ENCODE data around the gene SMARCAL1.

Gene SMARCAL1

DNA sequence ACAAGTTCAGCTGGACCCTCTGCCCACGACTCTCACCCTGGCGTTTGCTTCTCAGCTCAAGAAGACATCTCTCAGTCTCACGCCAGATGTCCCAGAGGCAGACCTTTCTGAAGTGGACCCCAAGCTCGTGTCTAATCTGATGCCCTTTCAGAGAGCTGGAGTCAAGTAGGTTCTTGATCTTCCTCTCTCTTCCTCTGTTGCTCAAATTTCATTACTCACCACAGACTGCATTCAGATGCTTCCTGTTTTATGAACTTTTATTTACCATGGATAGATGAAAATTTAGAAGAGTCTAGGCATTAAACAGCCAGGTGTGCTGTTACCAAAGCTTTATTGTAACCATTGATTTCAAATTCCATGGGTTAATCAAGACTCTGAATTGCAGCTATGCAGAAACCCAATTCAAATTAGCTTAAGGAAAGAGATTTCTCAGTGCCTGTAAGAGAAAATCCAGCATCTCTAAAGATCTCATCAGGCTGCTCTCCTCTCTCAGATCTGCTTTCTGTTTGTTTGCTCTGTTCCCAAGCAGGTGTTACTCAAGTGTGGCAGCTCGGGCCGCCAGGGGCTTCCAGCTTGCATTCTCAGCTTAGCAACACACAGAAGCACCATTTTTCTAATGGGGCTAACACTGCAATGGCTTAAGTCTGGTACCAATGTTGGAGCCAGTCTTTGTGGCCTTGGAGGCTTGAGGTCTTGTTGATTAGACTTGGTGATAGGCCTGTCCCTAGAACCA lies 16.5 kb downstream of the SMARCAL1 start:
- no peak for DNase-seq (ENCODE audit: low read depth in 3 of 3)

GRCh38 chr2:216429428-216429827 lies 17.1 kb downstream of the SMARCAL1 start:
- no peak for DNase-seq (ENCODE audit: low read depth in 3 of 3)

- DNase-seq (ENCODE audit: low read depth in 3 of 3), result no peak
These were observed 18.7 kb downstream of the SMARCAL1 start for GRCh38 chr2:216430811-216431530.

- DNase-seq (ENCODE audit: low read depth in 3 of 3), result no peak
These were observed 19.2 kb downstream of the SMARCAL1 start for GRCh38 chr2:216431531-216431856.

DNA sequence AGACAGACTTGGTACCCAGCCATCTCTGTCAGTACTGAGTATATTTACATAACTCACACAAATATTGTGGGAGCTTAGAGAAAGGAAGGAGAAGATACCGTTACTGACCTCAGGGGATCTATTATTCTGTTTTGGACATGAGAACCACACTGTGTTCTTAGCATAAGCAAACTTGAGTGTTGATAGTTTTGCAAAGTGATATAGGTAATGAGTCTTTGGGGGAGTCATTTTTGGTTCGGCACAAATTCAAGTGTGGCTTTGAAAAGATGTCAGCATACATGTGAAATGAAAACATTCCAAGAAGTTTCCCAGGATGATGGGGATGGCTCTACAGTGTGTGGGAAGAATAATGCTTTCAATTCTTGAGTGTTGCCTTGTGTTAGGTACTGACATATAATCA lies 24.1 kb downstream of the SMARCAL1 start:
- DNase-seq (ENCODE audit: low read depth in 3 of 3), result no peak

DNA sequence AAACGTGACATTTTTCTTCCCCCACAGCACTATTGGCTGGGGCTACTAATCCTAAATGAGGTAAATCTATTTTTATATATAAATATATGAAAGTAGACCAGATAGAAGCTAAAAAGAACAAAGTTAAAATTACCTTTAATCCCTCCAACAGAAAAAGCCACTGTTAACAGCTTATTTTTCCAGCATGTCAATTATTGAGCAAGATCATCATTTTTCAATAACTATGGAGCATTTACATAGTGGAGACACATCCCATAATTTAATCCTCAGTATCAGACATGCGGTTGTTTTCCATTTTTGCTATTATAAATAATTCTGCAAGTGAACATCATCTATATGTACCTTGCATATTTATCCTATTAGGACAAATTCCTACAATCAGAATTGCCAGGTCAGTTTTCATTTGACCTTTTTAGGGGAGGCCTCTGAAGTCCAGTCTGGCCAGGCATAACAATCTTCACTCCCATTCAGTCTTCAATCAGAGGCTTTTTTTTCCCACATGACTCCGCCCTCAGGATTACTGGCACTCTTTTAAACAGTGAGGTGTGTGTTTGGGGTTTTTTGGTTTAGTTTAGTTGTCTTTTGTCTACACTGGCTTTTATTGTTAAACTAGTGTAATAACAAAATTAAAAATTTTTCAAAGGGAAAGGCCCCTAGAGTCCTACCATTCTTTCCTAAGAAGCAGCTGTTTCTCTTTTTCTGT lies 29.2 kb downstream of the SMARCAL1 start:
- no peak for DNase-seq (ENCODE audit: low read depth in 3 of 3)

GRCh38 chr2:216445501-216445900 lies 33.2 kb downstream of the SMARCAL1 start:
- DNase-seq (ENCODE audit: low read depth in 3 of 3), result no peak

DNA sequence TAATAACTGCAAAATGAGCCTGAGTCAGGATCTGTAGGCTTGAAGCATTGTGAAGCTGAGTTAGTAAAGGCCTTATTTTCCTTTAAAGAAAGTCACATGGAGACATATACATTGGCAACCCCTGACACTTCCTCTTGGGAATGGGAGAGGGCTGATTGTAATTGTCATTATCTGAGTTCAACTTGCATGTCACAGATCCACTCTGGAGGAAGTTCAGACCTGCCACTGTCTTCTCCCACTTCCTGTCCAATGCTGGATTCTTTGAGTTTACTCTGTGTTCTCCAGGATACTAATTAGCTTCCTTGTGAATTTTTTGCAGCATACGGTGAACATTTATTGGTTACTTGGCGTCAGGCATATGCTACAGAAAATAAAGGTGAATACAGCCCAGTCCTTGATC lies 34.1 kb downstream of the SMARCAL1 start:
- no peak for DNase-seq (ENCODE audit: low read depth in 3 of 3)

DNA sequence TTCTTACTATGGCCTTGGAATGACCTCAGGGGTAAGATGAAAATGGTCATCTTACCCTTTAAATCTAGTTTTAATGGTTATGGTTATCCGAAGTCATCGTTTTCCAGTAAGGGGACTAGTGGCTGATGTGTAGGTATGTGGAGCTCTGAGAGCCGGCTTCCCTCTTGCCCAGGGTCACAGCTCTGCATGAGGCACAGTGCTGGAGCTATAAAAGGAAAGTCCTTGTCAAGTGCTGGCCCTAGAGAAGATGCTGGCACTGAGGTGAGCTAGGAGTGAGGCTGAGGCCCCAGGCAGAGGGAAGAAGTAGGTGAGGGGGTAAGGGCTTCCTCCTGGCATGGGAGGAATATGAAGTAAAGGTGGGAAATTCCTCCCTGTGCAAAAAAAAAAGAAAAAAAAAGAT lies 35.0 kb downstream of the SMARCAL1 start:
- DNase-seq (ENCODE audit: low read depth in 3 of 3), result no peak

GRCh38 chr2:216448829-216449228 lies 36.5 kb downstream of the SMARCAL1 start:
- no peak for DNase-seq (ENCODE audit: low read depth in 3 of 3)

DNA sequence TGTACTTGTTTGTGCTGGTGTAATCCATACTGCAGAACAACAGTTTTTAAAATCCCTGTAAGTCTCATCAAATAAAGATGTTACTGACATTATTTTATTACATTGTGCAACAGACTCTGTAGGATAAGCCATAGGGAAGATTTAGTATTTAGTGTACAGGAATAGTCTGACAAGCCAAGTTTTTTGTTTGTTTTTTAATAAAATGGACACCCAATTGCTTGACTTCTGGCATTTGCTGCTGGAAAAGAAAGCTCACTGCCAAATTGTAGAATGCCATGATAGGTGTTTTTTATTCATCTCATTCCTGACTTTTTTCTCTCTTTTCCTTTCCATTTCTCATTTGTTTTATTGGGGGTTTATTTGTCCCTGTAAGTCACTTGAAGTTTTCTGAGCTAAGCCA lies 38.1 kb downstream of the SMARCAL1 start:
- DNase-seq (ENCODE audit: low read depth in 3 of 3), result no peak

DNA sequence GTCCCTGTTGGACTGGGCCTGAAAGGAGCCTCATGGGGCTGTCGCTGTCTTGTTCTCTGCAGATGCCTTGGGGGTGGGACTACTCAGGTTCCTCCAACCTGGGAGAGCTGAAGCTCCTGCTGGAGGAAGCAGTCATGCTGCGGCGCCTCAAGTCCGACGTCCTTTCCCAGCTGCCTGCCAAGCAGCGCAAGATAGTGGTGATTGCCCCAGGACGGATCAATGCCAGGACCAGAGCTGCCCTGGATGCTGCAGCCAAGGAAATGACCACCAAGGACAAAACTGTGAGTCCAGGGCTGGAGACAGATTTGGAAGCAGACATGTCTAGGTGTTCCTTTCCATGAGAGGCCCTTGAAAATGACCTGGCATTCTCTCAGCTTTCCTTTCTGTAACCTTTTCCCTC lies 38.5 kb downstream of the SMARCAL1 start:
- DNase-seq (ENCODE audit: low read depth in 3 of 3), result no peak

- no peak for DNase-seq (ENCODE audit: low read depth in 3 of 3)
These were observed 41.8 kb downstream of the SMARCAL1 start for GRCh38 chr2:216453955-216454614.

GRCh38 chr2:216463148-216463547 lies 50.9 kb downstream of the SMARCAL1 start:
- no peak for DNase-seq (ENCODE audit: low read depth in 3 of 3)

DNA sequence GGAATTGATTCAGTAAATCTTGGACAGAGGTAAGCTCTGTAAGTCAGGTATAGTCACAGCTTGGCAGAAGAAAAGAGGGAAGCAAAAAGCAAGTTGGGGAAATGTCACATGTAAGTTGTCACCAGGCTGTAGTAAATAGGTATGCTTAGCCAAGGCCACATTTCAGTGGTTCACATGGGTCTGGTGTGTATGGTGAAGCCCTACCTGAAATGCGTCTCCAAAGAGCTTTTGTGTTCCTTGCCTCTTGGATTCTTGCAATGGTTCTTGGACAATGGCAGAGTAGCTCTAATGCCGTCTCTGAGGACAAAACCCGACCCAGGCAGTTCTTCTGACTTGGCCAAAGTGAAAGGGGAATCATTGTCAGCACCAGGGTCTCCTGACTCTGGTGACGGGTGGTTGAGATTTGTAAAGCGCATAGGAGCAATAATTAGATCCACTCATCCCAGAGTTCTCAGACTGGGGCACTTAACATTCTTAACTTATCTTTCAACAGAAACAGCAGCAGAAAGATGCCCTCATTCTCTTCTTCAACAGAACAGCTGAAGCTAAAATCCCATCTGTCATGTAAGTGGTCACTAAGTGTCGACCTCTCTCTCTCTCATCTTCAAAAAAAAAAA lies 51.9 kb downstream of the SMARCAL1 start:
- DNase-seq (ENCODE audit: low read depth in 3 of 3), result no peak

DNA sequence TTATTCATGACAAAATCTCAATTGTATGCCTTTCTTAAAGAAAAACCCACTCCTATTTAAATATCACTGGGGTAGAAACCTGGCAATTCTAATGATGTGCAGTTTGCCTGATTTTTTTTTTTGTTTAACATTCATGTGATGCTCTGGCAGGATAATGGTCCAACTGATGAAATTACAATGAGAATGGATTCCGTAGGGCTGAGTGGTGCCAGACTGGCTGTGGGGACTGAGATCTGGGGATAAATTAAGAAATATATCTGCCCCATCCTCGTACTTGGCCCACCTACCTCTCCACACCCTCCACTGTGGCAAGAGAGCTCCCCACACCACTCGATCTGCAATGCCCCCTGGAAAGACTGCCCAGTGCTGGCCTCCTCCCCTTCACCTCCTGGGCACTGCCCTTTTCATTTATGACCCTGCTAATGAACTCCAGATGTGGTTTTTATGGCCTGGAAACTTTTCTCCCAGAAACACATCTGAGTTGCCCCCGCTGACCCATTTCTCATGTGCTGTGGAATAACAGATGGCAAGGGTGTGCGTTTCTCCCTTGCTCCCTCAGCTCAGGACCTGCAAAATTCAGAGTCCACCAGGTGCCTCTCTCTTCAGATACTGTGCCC lies 53.4 kb downstream of the SMARCAL1 start:
- DNase-seq (ENCODE audit: low read depth in 3 of 3), result no peak

- DNase-seq (ENCODE audit: low read depth in 3 of 3), result no peak
These were observed 55.6 kb downstream of the SMARCAL1 start for GRCh38 chr2:216467845-216468244.

DNA sequence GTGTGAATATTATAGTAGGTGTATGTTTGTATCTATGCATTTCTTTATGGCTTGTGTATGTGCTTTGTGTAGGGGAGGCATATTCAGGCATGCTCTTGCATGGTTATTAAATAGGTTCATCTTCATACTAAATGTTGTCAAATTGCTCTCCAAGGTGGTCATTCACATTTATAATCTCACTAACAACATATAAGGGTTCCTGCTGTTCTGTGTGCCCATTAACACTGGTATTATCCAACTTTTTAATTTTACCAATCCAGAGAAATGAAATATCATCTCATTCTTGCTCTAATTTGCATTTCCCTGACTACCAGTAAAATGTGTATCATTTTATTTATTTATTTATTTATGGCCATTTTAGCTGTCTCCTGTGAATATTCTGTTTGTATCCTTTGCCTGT lies 57.4 kb downstream of the SMARCAL1 start:
- no peak for DNase-seq (ENCODE audit: low read depth in 3 of 3)

DNA sequence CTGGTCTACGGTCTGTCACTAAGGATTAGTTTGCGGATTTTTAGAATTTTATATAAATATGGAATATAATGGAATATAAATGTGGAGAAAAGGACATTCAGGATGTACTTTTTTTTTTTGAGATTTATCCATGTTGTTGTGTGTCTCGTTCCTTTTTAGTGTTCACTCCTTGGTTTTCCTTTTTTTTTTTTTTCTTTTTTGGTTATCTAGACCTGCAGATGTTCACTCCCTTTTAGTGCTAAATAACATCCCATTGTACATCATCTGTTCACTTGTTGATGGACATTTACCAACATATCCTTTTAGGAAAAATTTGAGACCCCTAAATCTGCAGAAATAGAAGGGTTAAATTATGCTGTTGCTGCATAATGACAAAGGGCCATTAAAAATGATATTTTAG lies 60.9 kb downstream of the SMARCAL1 start:
- DNase-seq (ENCODE audit: low read depth in 3 of 3), result no peak

DNA sequence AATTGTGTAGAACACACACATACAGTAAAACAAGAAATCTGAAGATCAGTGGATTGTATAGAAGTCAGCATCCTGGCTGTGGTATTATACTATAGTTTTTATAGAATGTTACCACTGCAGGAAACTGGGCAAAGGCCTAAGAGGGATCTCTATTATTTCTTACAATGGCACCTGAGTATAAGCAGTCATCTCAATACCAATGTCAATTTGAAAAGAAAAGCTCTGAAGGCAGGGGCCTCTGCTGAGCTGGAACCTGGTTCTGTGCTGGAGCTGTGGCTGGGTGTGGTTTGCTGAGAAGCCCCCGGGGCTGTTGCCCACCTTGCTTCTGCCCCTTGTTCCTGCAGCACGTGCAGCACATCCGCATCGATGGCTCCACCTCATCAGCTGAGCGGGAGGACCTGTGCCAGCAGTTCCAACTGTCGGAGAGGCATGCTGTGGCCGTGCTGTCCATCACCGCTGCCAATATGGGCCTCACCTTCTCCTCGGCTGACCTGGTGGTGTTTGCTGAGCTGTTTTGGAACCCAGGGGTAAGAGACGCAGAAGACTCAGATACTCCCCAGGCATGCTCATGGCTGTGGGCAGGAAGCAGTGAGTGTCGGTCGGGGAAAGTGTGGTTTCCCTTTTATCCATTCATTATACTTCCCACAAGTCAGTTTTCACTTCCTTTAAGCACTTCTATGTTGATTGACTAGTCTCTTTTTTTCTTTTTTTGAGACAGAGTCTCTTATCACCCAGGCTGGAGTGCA lies 62.8 kb downstream of the SMARCAL1 start:
- peak in 1 of 3 experiments; percentile 32 for DNase-seq (ENCODE audit: low read depth in 3 of 3)

DNA sequence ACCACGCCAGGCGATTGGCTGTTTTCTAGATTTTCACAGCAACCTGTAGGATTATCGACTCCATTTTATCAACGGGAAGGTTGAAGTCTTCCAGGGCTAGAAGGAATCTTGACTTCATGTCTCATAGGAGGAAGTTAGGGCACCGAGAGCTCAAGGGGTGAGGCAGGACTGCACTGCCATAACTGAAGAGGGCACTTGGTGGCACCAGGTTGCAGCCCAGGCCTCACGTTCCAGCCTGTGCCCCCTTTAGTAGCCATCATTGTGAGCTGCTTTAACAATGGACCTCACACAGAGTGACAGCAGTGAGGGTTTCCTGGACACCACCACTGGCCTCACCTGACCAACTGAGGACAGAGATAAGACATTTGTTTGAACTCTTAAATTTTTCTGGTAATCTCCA lies 63.5 kb downstream of the SMARCAL1 start:
- no peak for DNase-seq (ENCODE audit: low read depth in 3 of 3)

Measured in stimulated activated CD4-positive, alpha-beta T cell treated with anti-CD3 and anti-CD28 coated beads, TNF-alpha, amount 100 ng/mL, for 24 hours (primary cell).